Ishikawa (cell line): Measurements from ENCODE around the gene LRGUK.

Experiments
- CEBPB ChIP-seq: IDR thresholded peaks from 2 replicates; pipeline ENCODE4 v1.6.1; 2012
- CREB1 ChIP-seq: IDR thresholded peaks from 2 replicates; pipeline ENCODE4 v1.6.1; 2012; ENCODE audit warnings: low read depth
- EGR1 ChIP-seq: IDR thresholded peaks from 2 replicates; pipeline ENCODE4 v1.6.1; 2012
- EP300 ChIP-seq: IDR thresholded peaks from 2 replicates; pipeline ENCODE4 v1.6.1; 2012; ENCODE audit warnings: borderline replicate concordance
- FOXM1 ChIP-seq: IDR thresholded peaks from 2 replicates; pipeline ENCODE4 v1.6.1; 2012; ENCODE audit warnings: low read depth, borderline replicate concordance
- MAX ChIP-seq: IDR thresholded peaks from 2 replicates; pipeline ENCODE4 v1.6.1; 2012
- NFIC ChIP-seq: IDR thresholded peaks from 2 replicates; pipeline ENCODE4 v1.6.1; 2012
- RAD21 ChIP-seq: IDR thresholded peaks from 2 replicates; pipeline ENCODE4 v1.6.1; 2012; ENCODE audit warnings: low read depth
- REST ChIP-seq: IDR thresholded peaks from 2 replicates; pipeline ENCODE4 v1.6.1; 2012; ENCODE audit warnings: low read depth, mild to moderate bottlenecking
- TAF1 ChIP-seq: IDR thresholded peaks from 2 replicates; pipeline ENCODE4 v1.6.1; 2012; ENCODE audit warnings: low read depth, mild to moderate bottlenecking
- TCF12 ChIP-seq: IDR thresholded peaks from 2 replicates; pipeline ENCODE4 v1.6.1; 2012; ENCODE audit warnings: low read depth
- TEAD4 ChIP-seq: IDR thresholded peaks from 2 replicates; pipeline ENCODE4 v1.6.1; 2012
- USF1 ChIP-seq: IDR thresholded peaks from 2 replicates; pipeline ENCODE4 v1.6.1; 2012
- YY1 ChIP-seq: IDR thresholded peaks from 2 replicates; pipeline ENCODE4 v1.6.1; 2012; ENCODE audit warnings: low read depth
- ZBTB7A ChIP-seq: IDR thresholded peaks from 2 replicates; pipeline ENCODE4 v1.6.1; 2012; ENCODE audit warnings: low read depth

LRGUK gene

GRCh38 chr7:134134004-134134403 is 6.9 kb downstream of the LRGUK start:
- TF ChIP-seq TCF12 (no peak), CEBPB (no peak), TAF1 (no peak), RAD21 (no peak), MAX (no peak), CREB1 (no peak), FOXM1 (no peak), YY1 (no peak), ZBTB7A (no peak), USF1 (no peak), TEAD4 (no peak), EGR1 (no peak), REST (no peak), NFIC (no peak), EP300 (no peak)

- 0 out of 2 replicates have a peak, but pooled peaks have one; percentile 9 for TF ChIP-seq USF1
- no peak for TF ChIP-seq TAF1
- TF ChIP-seq TCF12 = no peak
- TF ChIP-seq MAX = 0 out of 2 replicates have a peak, but pooled peaks have one; percentile 18
- no peak for TF ChIP-seq EGR1
- no peak for TF ChIP-seq ZBTB7A
- TF ChIP-seq RAD21 = peak; percentile 81
These were observed 14.0 kb downstream of the LRGUK start for GRCh38 chr7:134140889-134141867.

GRCh38 chr7:134141868-134142264 is 14.7 kb downstream of the LRGUK start:
- no peak for TF ChIP-seq YY1
- TF ChIP-seq NFIC = no peak
- TF ChIP-seq FOXM1 = no peak
- no peak for TF ChIP-seq EP300
- no peak for TF ChIP-seq USF1
- no peak for TF ChIP-seq EGR1
- no peak for TF ChIP-seq CREB1
- no peak for TF ChIP-seq TCF12
- no peak for TF ChIP-seq TEAD4
- no peak for TF ChIP-seq MAX

- TF ChIP-seq YY1 (no peak), EGR1 (no peak), MAX (no peak), FOXM1 (no peak), TCF12 (no peak), TAF1 (no peak), REST (no peak), CREB1 (no peak), USF1 (no peak)
These were observed 26.5 kb downstream of the LRGUK start for GRCh38 chr7:134153493-134154136.
